Raji (cell line): ENCODE measurements around the gene MLXIPL.

Experiments
- POLR2A ChIP-seq: IDR thresholded peaks from 2 replicates; pipeline ENCODE4 v1.6.1; 2011; ENCODE audit warnings: low read depth, low read length, control low read depth; ENCODE audit not compliant: insufficient read depth

The MLXIPL gene

GRCh38 chr7:73623798-73624668, at the start of gene MLXIPL:
MLXIPL (minus strand) TSS chr7:73624522; CDS start chr7:73624492, 30 bp downstream.
- TF ChIP-seq POLR2A: no peak

GRCh38 chr7:73671857-73672445, 47.6 kb upstream of the MLXIPL start:
- TF ChIP-seq POLR2A: no peak

GRCh38 chr7:73671322-73671661, 47.0 kb upstream of the MLXIPL start:
- TF ChIP-seq POLR2A: no peak

- TF ChIP-seq POLR2A: no peak
Measured at GRCh38 chr7:73669858-73670385, 45.6 kb upstream of the MLXIPL start.

GRCh38 chr7:73669288-73669701, 45.0 kb upstream of the MLXIPL start:
- TF ChIP-seq POLR2A: no peak

GRCh38 chr7:73668886-73669230, 44.5 kb upstream of the MLXIPL start:
- no peak for TF ChIP-seq POLR2A

- no peak for TF ChIP-seq POLR2A
Measured at GRCh38 chr7:73668103-73668885, 44.0 kb upstream of the MLXIPL start.

- no peak for TF ChIP-seq POLR2A
Measured at GRCh38 chr7:73667344-73668102, 43.2 kb upstream of the MLXIPL start, which contains the start of gene VPS37D. VPS37D (plus strand) TSS chr7:73667831; CDS start chr7:73667959, 128 bp downstream.

- TF ChIP-seq POLR2A: no peak
Measured at GRCh38 chr7:73663033-73663432, 38.7 kb upstream of the MLXIPL start.

- no peak for TF ChIP-seq POLR2A
Measured at GRCh38 chr7:73659983-73660382, 35.7 kb upstream of the MLXIPL start.

GRCh38 chr7:73652541-73652949, 28.2 kb upstream of the MLXIPL start:
- no peak for TF ChIP-seq POLR2A

- no peak for TF ChIP-seq POLR2A
Measured at GRCh38 chr7:73650524-73650923, 26.2 kb upstream of the MLXIPL start.

GRCh38 chr7:73649576-73649975, 25.3 kb upstream of the MLXIPL start:
- no peak for TF ChIP-seq POLR2A

GRCh38 chr7:73648593-73649332, 24.4 kb upstream of the MLXIPL start:
- no peak for TF ChIP-seq POLR2A
